MM.1S (cell line): ENCODE results near the gene MS4A13.

ENCODE experiments used
- DNase-seq: peaks from one replicate; pipeline ENCODE4 v3.0.0-alpha.2; 2015
- H2AFZ ChIP-seq: fragments of 300-600 bp; sonication (generic); 2 replicates; pipeline ENCODE4 v1.6.0; 2016; ENCODE audit warnings: antibody characterized with exemption, low read length
- H3F3A ChIP-seq: fragments of 300-600 bp; sonication (generic); 2 replicates; pipeline ENCODE4 v1.6.1; 2016; ENCODE audit warnings: mild to moderate bottlenecking, antibody characterized with exemption, low read length, moderate library complexity, mixed read lengths; ENCODE audit not compliant: insufficient read depth
- H3K27ac ChIP-seq: fragments of 300-600 bp; sonication (generic); 2 replicates; pipeline ENCODE4 v1.5.1; 2016; ENCODE audit warnings: mild to moderate bottlenecking, low read length
- H3K27me3 ChIP-seq: fragments of 300-600 bp; sonication (generic); replicated peaks from 2 replicates; pipeline ENCODE4 v1.6.0; 2016; ENCODE audit warnings: low read length; ENCODE audit not compliant: insufficient read depth
- H3K36me3 ChIP-seq: fragments of 300-600 bp; sonication (generic); replicated peaks from 2 replicates; pipeline ENCODE4 v1.6.1; 2016; ENCODE audit warnings: mild to moderate bottlenecking, low read length, mixed read lengths; ENCODE audit not compliant: insufficient read depth
- H3K4me1 ChIP-seq: fragments of 300-600 bp; sonication (generic); 2 replicates; pipeline ENCODE4 v1.6.1; 2016; ENCODE audit warnings: low read length, mixed read lengths
- H3K4me2 ChIP-seq: fragments of 300-600 bp; sonication (generic); 2 replicates; pipeline ENCODE4 v1.6.0; 2016; ENCODE audit warnings: low read depth, low read length
- H3K4me3 ChIP-seq: fragments of 300-600 bp; sonication (generic); 2 replicates; pipeline ENCODE4 v1.5.1; 2016; ENCODE audit warnings: low read length, mixed read lengths
- H3K79me2 ChIP-seq: fragments of 300-600 bp; sonication (generic); 2 replicates; pipeline ENCODE4 v1.6.1; 2016; ENCODE audit warnings: mixed run types, low read length, mixed read lengths
- H3K9ac ChIP-seq: fragments of 300-600 bp; sonication (generic); 2 replicates; pipeline ENCODE4 v1.6.1; 2016; ENCODE audit warnings: low read length, mixed read lengths
- H3K9me2 ChIP-seq: fragments of 300-600 bp; sonication (generic); replicated peaks from 2 replicates; pipeline ENCODE4 v1.6.1; 2016; ENCODE audit warnings: mild to moderate bottlenecking, low read length, mixed read lengths; ENCODE audit not compliant: insufficient read depth
- H3K9me3 ChIP-seq: fragments of 300-600 bp; sonication (generic); replicated peaks from 2 replicates; pipeline ENCODE4 v1.6.1; 2016; ENCODE audit warnings: mild to moderate bottlenecking, low read length, mixed read lengths; ENCODE audit not compliant: insufficient read depth
- H4K20me1 ChIP-seq: fragments of 300-600 bp; sonication (generic); 2 replicates; pipeline ENCODE4 v1.6.1; 2016; ENCODE audit warnings: mild to moderate bottlenecking, low read length, moderate library complexity, mixed read lengths; ENCODE audit not compliant: insufficient read depth
- CTCF ChIP-seq: fragments of 300-600 bp; sonication (generic); IDR thresholded peaks from 2 replicates; pipeline ENCODE4 v1.5.1; 2016; ENCODE audit warnings: antibody characterized with exemption, low read length, mixed read lengths
- EZH2 ChIP-seq: fragments of 300-600 bp; sonication (generic); optimal IDR thresholded peaks from 2 replicates; pipeline ENCODE3; 2017; ENCODE audit warnings: low read depth, mild to moderate bottlenecking, antibody characterized with exemption, low read length, mixed read lengths
- EZH2phosphoT487 ChIP-seq: fragments of 300-600 bp; sonication (generic); IDR thresholded peaks from 2 replicates; pipeline ENCODE4 v1.6.1; 2018; ENCODE audit warnings: antibody characterized with exemption, low read length

MS4A13 gene

GRCh38 chr11:60566776-60567175, 51.6 kb downstream of the MS4A13 start:
- H3K4me2 ChIP-seq, result no peak overlapping the region
- peaks cover 10% of the 10 kb centered on the region; the same call in 1 of the 2 replicates for H3K4me1 ChIP-seq
- no peaks in the 10 kb centered on the region for H3K27me3 ChIP-seq
- TF ChIP-seq CTCF (no peak), EZH2 (no peak), EZH2phosphoT487 (no peak)
- no peak overlapping the region for H3K9ac ChIP-seq
- H3K9me3 ChIP-seq, result no peaks in the 10 kb centered on the region
- no peaks in the 10 kb centered on the region for H3K79me2 ChIP-seq
- no peak overlapping the region for H3K27ac ChIP-seq
- DNase-seq, result no peak
- no peak overlapping the region for H2AFZ ChIP-seq
- H3K9me2 ChIP-seq, result no peaks in the 10 kb centered on the region
- no peak overlapping the region for H3K4me3 ChIP-seq
- H4K20me1 ChIP-seq, result no peaks in the 10 kb centered on the region
- no peaks in the 10 kb centered on the region for H3K36me3 ChIP-seq
- no peaks in the 10 kb centered on the region for H3F3A ChIP-seq

DNA sequence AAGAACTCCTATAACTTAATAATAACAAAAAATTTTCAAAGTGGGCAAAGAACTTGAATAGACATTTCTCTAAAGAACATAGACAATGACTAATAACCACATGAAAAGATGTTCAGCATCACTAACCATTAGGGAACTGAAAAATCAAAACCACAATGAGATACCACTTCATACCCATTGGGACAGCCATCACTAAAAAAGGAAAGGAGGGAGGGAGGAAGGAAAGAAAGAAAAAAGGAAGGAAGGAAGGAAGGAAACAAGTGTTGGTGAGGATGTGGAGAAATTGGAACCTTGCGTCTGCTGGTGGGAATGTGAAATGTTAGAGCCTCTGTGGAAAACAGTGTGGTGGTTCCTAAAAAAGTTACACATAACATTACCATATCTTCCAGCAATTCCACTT, 55.8 kb downstream of the MS4A13 start:
- Histone ChIP-seq H3K27me3 (no peaks in the 10 kb centered on the region), H3K79me2 (no peaks in the 10 kb centered on the region), H3F3A (no peaks in the 10 kb centered on the region), H3K27ac (no peak overlapping the region), H3K36me3 (no peaks in the 10 kb centered on the region), H3K4me1 (0 out of 2 replicates have a peak, but pooled peaks cover 5% of the 10 kb centered on the region), H3K9me2 (no peaks in the 10 kb centered on the region), H3K9ac (no peak overlapping the region), H3K4me2 (no peak overlapping the region), H2AFZ (no peak overlapping the region), H4K20me1 (no peaks in the 10 kb centered on the region), H3K4me3 (no peak overlapping the region), H3K9me3 (no peaks in the 10 kb centered on the region)
- DNase-seq, result no peak
- no peak for TF ChIP-seq CTCF
- TF ChIP-seq EZH2phosphoT487, result no peak
- no peak for TF ChIP-seq EZH2

- H3K36me3 ChIP-seq, result no peaks in the 10 kb centered on the region
- H3K4me1 ChIP-seq, result no peaks in the 10 kb centered on the region
- H2AFZ ChIP-seq, result no peak overlapping the region
- H4K20me1 ChIP-seq, result no peaks in the 10 kb centered on the region
- H3K9me2 ChIP-seq, result no peaks in the 10 kb centered on the region
- H3K79me2 ChIP-seq, result no peaks in the 10 kb centered on the region
- no peak overlapping the region for H3K4me3 ChIP-seq
- no peaks in the 10 kb centered on the region for H3K27me3 ChIP-seq
- no peak overlapping the region for H3K27ac ChIP-seq
- no peak for DNase-seq
- no peak overlapping the region for H3K9ac ChIP-seq
- no peak; the same call in 1 of the 2 replicates for TF ChIP-seq CTCF
- no peak for TF ChIP-seq EZH2
- no peak for TF ChIP-seq EZH2phosphoT487
- H3K4me2 ChIP-seq, result no peak overlapping the region
- H3K9me3 ChIP-seq, result no peaks in the 10 kb centered on the region
- H3F3A ChIP-seq, result no peaks in the 10 kb centered on the region; the same call in 1 of the 2 replicates
Observed at GRCh38 chr11:60589611-60590010, 74.4 kb downstream of the MS4A13 start.
